ENCODE results near the gene HPX. TPM values are rescaled to one million over a fixed set of nuclear protein-coding genes. Genes with fewer than 3 reads are reported as not detected.

Gene HPX
- total RNA-seq, 4 donors from 2014 or later = 1.0 to 7.5 (median 4.8) TPM

- 93 to 95% methylated on average over 12 of the region's 12 CpGs for WGBS, 2 donors
- no peaks in the 10 kb centered on the region for H3K36me3 ChIP-seq
- H3K9me3 ChIP-seq = no peaks in the 10 kb centered on the region
- H3K27me3 ChIP-seq = no peaks in the 10 kb centered on the region
- no peaks in the 10 kb centered on the region for H3K4me1 ChIP-seq
- no peak overlapping the region for H3K4me3 ChIP-seq
- no peak for DNase-seq (ENCODE audit: low spot score in 2 of 2)
- no peak overlapping the region for H3K27ac ChIP-seq
- TF ChIP-seq EP300 (IDR thresholded peaks at IDR 0.05) = no peak
- TF ChIP-seq CTCF (IDR thresholded peaks at IDR 0.05) = no peak
- TF ChIP-seq POLR2A (IDR thresholded peaks at IDR 0.05) = no peak
These were observed 3.4 kb downstream of the HPX start for GRCh38 chr11:6437423-6437822.

- DNase-seq (ENCODE audit: low spot score in 2 of 2) = no peak
- no peak overlapping the region for H3K27ac ChIP-seq
- TF ChIP-seq CTCF (IDR thresholded peaks at IDR 0.05) = no peak
- no peak for TF ChIP-seq POLR2A (IDR thresholded peaks at IDR 0.05)
- no peak for TF ChIP-seq EP300 (IDR thresholded peaks at IDR 0.05)
- no peaks in the 10 kb centered on the region for H3K9me3 ChIP-seq
- H3K4me3 ChIP-seq = no peak overlapping the region
- H3K4me1 ChIP-seq = no peaks in the 10 kb centered on the region
- 74 to 80% methylated on average over 5 of the region's 5 CpGs for WGBS, 2 donors
- no peaks in the 10 kb centered on the region for H3K27me3 ChIP-seq
- H3K36me3 ChIP-seq = peaks cover 0 to 6% (median 0%) of the 10 kb centered on the region in 3 donors
These were observed 6.7 kb downstream of the HPX start for GRCh38 chr11:6433998-6434660.

- H3K36me3 ChIP-seq = peaks cover 0 to 6% (median 0%) of the 10 kb centered on the region in 3 donors
- TF ChIP-seq CTCF (IDR thresholded peaks at IDR 0.05) (no peak), EP300 (IDR thresholded peaks at IDR 0.05) (no peak), POLR2A (IDR thresholded peaks at IDR 0.05) (no peak)
- H3K9me3 ChIP-seq = no peaks in the 10 kb centered on the region
- WGBS, 2 donors = 79 to 95% methylated on average over 3 of the region's 3 CpGs
- no peaks in the 10 kb centered on the region for H3K4me1 ChIP-seq
- H3K27ac ChIP-seq = no peak overlapping the region
- no peak overlapping the region for H3K4me3 ChIP-seq
- no peak for DNase-seq (ENCODE audit: low spot score in 2 of 2)
- no peaks in the 10 kb centered on the region for H3K27me3 ChIP-seq
These were observed 8.9 kb downstream of the HPX start for GRCh38 chr11:6431861-6432260.

GRCh38 chr11:6427516-6427915, 13.3 kb downstream of the HPX start:
- Histone ChIP-seq H3K4me3 (no peak overlapping the region), H3K27me3 (no peaks in the 10 kb centered on the region), H3K27ac (no peak overlapping the region), H3K9me3 (no peaks in the 10 kb centered on the region), H3K36me3 (peaks cover 0 to 6% (median 0%) of the 10 kb centered on the region in 3 donors), H3K4me1 (no peaks in the 10 kb centered on the region)
- DNase-seq (ENCODE audit: low spot score in 2 of 2) = no peak
- TF ChIP-seq POLR2A (IDR thresholded peaks at IDR 0.05) (no peak), CTCF (IDR thresholded peaks at IDR 0.05) (no peak), EP300 (IDR thresholded peaks at IDR 0.05) (no peak)

GRCh38 chr11:6420677-6421076, 20.1 kb downstream of the HPX start:
- TF ChIP-seq CTCF (IDR thresholded peaks at IDR 0.05) (no peak), EP300 (IDR thresholded peaks at IDR 0.05) (no peak), POLR2A (IDR thresholded peaks at IDR 0.05) (no peak)

More at GRCh38 chr11:6420677-6421076, 20.1 kb downstream of the HPX start:
- peaks cover 0 to 32% (median 8%) of the 10 kb centered on the region in 4 donors for H3K4me1 ChIP-seq
- H3K4me3 ChIP-seq = no peak overlapping the region
- H3K27ac ChIP-seq = no peak overlapping the region
- H3K9me3 ChIP-seq = no peaks in the 10 kb centered on the region
- no peaks in the 10 kb centered on the region for H3K36me3 ChIP-seq
- 93 to 95% methylated on average over 3 of the region's 3 CpGs for WGBS, 2 donors
- no peaks in the 10 kb centered on the region for H3K27me3 ChIP-seq
- no peak for DNase-seq (ENCODE audit: low spot score in 2 of 2)
